Kidney epithelial cell (primary cell): ENCODE results near the gene ZC3H13. TPM values are rescaled to one million over a fixed set of nuclear protein-coding genes. Genes with fewer than 3 reads are reported as not detected.

Experiments
- DNase-seq: peaks from one replicate; pipeline ENCODE4 v3.0.0-alpha.2; 2010; ENCODE audit warnings: low read depth
- H3K27me3 ChIP-seq: 2 replicates; pipeline ENCODE4 v1.6.0; 2011; ENCODE audit warnings: low read length; ENCODE audit not compliant: control insufficient read depth, insufficient read depth
- H3K36me3 ChIP-seq: 2 replicates; pipeline ENCODE4 v1.5.1; 2011; ENCODE audit warnings: low read length; ENCODE audit not compliant: control insufficient read depth, insufficient read depth
- H3K4me3 ChIP-seq: 2 replicates; pipeline ENCODE4 v1.5.1; 2011; ENCODE audit warnings: low read depth, mild to moderate bottlenecking, control low read depth, low read length
- total RNA-seq: library from RNA; depleted of rRNA; stranded (reverse); fragments of >200 nt; gene quantifications from 2 replicates; pipeline ENCODE4 v1.2.3, GENCODE V29; 2015
- TF ChIP-seq, protein P1 (sequence below): IDR thresholded peaks from 2 replicates; pipeline ENCODE4 v1.5.1; 2011; ENCODE audit warnings: mild to moderate bottlenecking, moderate library complexity, low read length, control low read depth, inconsistent platforms; ENCODE audit not compliant: insufficient read depth, poor library complexity, severe bottlenecking

The ZC3H13 gene
- total RNA-seq, 1 donor from 2014 or later: 19.0 TPM

GRCh38 chr13:46038296-46038695 lies 14.2 kb downstream of the ZC3H13 start:
- Histone ChIP-seq H3K4me3 (no peak overlapping the region), H3K36me3 (peaks cover 1% of the 10 kb centered on the region), H3K27me3 (no peaks in the 10 kb centered on the region)
- no peak for DNase-seq
- TF ChIP-seq, protein P1, sequence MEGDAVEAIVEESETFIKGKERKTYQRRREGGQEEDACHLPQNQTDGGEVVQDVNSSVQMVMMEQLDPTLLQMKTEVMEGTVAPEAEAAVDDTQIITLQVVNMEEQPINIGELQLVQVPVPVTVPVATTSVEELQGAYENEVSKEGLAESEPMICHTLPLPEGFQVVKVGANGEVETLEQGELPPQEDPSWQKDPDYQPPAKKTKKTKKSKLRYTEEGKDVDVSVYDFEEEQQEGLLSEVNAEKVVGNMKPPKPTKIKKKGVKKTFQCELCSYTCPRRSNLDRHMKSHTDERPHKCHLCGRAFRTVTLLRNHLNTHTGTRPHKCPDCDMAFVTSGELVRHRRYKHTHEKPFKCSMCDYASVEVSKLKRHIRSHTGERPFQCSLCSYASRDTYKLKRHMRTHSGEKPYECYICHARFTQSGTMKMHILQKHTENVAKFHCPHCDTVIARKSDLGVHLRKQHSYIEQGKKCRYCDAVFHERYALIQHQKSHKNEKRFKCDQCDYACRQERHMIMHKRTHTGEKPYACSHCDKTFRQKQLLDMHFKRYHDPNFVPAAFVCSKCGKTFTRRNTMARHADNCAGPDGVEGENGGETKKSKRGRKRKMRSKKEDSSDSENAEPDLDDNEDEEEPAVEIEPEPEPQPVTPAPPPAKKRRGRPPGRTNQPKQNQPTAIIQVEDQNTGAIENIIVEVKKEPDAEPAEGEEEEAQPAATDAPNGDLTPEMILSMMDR: no peak

DNA sequence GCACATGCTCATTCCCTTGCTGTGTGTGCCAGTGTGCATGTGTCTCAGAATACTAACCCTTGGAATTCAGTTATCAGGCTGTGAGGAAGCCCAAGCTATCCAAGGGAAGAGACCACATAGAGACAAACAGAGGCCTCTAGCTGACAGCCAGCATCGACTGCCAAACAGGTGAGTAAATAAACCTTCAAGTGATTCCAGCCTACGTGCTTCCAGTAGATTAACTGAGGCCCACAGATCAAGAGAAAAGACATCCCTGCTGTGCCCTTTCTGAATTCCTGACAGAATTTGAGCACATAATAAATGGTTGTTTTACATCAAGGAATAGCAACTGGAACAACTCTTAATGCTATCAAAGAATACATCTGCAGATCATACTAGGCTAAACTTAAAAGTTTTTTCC lies 17.5 kb downstream of the ZC3H13 start:
- H3K4me3 ChIP-seq: no peak overlapping the region
- peaks cover 1% of the 10 kb centered on the region for H3K36me3 ChIP-seq
- no peaks in the 10 kb centered on the region for H3K27me3 ChIP-seq
- DNase-seq: no peak
- TF ChIP-seq, protein P1: no peak

- no peak for DNase-seq
- Histone ChIP-seq H3K27me3 (no peaks in the 10 kb centered on the region), H3K4me3 (no peak overlapping the region), H3K36me3 (peaks cover 1% of the 10 kb centered on the region)
- TF ChIP-seq, protein P1: no peak
These were observed 20.2 kb downstream of the ZC3H13 start for GRCh38 chr13:46032341-46032740.

- Histone ChIP-seq H3K4me3 (no peak overlapping the region), H3K36me3 (peaks cover 1% of the 10 kb centered on the region), H3K27me3 (no peaks in the 10 kb centered on the region)
- DNase-seq: no peak
- TF ChIP-seq, protein P1: no peak
These were observed 20.8 kb downstream of the ZC3H13 start for GRCh38 chr13:46031581-46032263.

DNA sequence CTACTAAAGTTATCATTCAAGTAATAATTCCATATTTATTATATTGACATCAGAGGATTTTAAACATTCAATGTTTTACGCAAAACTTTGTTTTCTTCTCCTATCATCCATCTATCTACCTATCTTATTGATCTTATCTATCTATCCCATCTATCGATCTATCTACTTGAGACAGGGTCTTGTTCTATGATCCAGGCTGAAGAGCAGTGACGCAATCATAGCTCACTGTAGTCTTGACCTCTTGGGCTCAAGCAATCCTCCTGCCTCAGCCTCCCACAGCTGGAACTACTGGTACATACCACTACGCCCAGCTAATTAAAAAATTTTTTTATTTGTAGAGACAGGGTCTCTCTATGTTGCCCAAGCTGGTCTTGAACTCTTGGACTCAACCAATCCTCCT lies 27.4 kb downstream of the ZC3H13 start:
- no peaks in the 10 kb centered on the region for H3K36me3 ChIP-seq
- TF ChIP-seq, protein P1: no peak
- DNase-seq: no peak
- no peaks in the 10 kb centered on the region for H3K27me3 ChIP-seq
- H3K4me3 ChIP-seq: no peak overlapping the region

DNA sequence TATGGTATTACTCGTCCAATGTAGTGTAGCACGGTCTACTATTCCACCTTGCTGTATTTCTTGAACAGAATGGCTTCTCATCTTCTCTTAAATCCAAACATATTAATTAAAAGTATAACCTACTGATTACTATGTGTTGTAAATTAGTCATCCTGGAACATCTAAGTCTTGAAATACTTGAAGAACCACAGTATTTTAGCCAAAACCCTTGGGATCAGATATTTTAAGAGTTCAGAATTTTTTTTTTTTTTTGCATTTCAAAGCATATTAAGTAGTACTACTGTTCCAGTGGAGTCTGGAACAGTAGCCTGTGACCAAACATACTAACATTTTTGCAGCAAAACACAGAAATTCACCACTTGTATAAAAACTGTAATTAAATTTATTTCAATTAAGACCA lies 30.1 kb downstream of the ZC3H13 start:
- Histone ChIP-seq H3K4me3 (no peak overlapping the region), H3K36me3 (peaks cover 2% of the 10 kb centered on the region), H3K27me3 (no peaks in the 10 kb centered on the region)
- TF ChIP-seq, protein P1: no peak
- no peak for DNase-seq
